Brain microvascular endothelial cell (primary cell): Measurements from ENCODE around the gene TECPR1.

Experiments
- DNase-seq: peaks from one replicate; pipeline ENCODE4 v3.0.0-alpha.2; 2020
- H3K27ac ChIP-seq: fragments of 250-450 bp; sonication (Bioruptor Pico); 2 replicates; pipeline ENCODE4 v1.5.1; 2020; ENCODE audit warnings: mild to moderate bottlenecking, moderate library complexity
- H3K27me3 ChIP-seq: fragments of 250-450 bp; sonication (Bioruptor Pico); replicated peaks from 2 replicates; pipeline ENCODE4 v1.5.1; 2020; ENCODE audit warnings: mild to moderate bottlenecking
- H3K36me3 ChIP-seq: fragments of 250-450 bp; sonication (Bioruptor Pico); replicated peaks from 2 replicates; pipeline ENCODE4 v1.5.1; 2020; ENCODE audit warnings: mild to moderate bottlenecking
- H3K4me3 ChIP-seq: 2 replicates; pipeline ENCODE4 v1.5.1; 2011; ENCODE audit warnings: low read depth, mild to moderate bottlenecking, control low read depth, low read length, moderate library complexity
- CTCF ChIP-seq: IDR thresholded peaks from 2 replicates; pipeline ENCODE4 v1.5.1; 2011; ENCODE audit warnings: low read depth, mild to moderate bottlenecking, moderate library complexity, low read length, control low read depth, inconsistent platforms; ENCODE audit errors: missing control alignments
- in situ Hi-C: cut with HindIII; loops from 2 replicates; pipeline ENCODE4 v1.10.0; 2017; ENCODE audit warnings: low sequenced_read_pairs, low pct_ligation_motif_present

Gene TECPR1

GRCh38 chr7:98249106-98249505 lies 2.9 kb downstream of the TECPR1 start:
- no peak overlapping the region for H3K4me3 ChIP-seq
- H3K36me3 ChIP-seq, result peaks cover 7% of the 10 kb centered on the region
- in situ Hi-C loops, result no loop called here
- no peak overlapping the region for H3K27ac ChIP-seq
- no peaks in the 10 kb centered on the region for H3K27me3 ChIP-seq
- no peak for DNase-seq
- no peak for TF ChIP-seq CTCF

- in situ Hi-C loops, result no loop called here
- Histone ChIP-seq H3K36me3 (peaks cover 7% of the 10 kb centered on the region), H3K27ac (no peak overlapping the region), H3K4me3 (no peak overlapping the region), H3K27me3 (no peaks in the 10 kb centered on the region)
- no peak for DNase-seq
- no peak for TF ChIP-seq CTCF
Observed at GRCh38 chr7:98248156-98248555, 3.9 kb downstream of the TECPR1 start.

GRCh38 chr7:98244871-98245270 lies 7.2 kb downstream of the TECPR1 start:
- TF ChIP-seq CTCF, result no peak
- in situ Hi-C loops, result no loop called here
- Histone ChIP-seq H3K27me3 (no peaks in the 10 kb centered on the region), H3K36me3 (peaks cover 14% of the 10 kb centered on the region), H3K4me3 (no peak overlapping the region), H3K27ac (no peak overlapping the region)
- DNase-seq, result no peak

- in situ Hi-C loops, result no loop called here
- TF ChIP-seq CTCF, result no peak
- no peak for DNase-seq
- H3K27me3 ChIP-seq, result no peaks in the 10 kb centered on the region
- H3K4me3 ChIP-seq, result no peak overlapping the region
- H3K36me3 ChIP-seq, result peaks cover 22% of the 10 kb centered on the region
- H3K27ac ChIP-seq, result no peak overlapping the region
Observed at GRCh38 chr7:98242934-98243333, 9.1 kb downstream of the TECPR1 start.

- in situ Hi-C loops, result no loop called here
- TF ChIP-seq CTCF, result no peak
- peaks cover 22% of the 10 kb centered on the region for H3K36me3 ChIP-seq
- H3K27ac ChIP-seq, result no peak overlapping the region
- H3K27me3 ChIP-seq, result no peaks in the 10 kb centered on the region
- H3K4me3 ChIP-seq, result no peak overlapping the region
- no peak for DNase-seq
Observed at GRCh38 chr7:98242342-98242741, 9.7 kb downstream of the TECPR1 start.

- no peaks in the 10 kb centered on the region for H3K27me3 ChIP-seq
- DNase-seq, result no peak
- in situ Hi-C loops, result no loop called here
- TF ChIP-seq CTCF, result no peak
- H3K36me3 ChIP-seq, result peaks cover 22% of the 10 kb centered on the region
- no peak overlapping the region for H3K27ac ChIP-seq
- H3K4me3 ChIP-seq, result no peak overlapping the region
Observed at GRCh38 chr7:98241674-98242241, 10.3 kb downstream of the TECPR1 start.
